Naive thymus-derived CD4-positive, alpha-beta T cell (primary cell): ENCODE measurements around the gene GTPBP1. TPM values are rescaled to one million over a fixed set of nuclear protein-coding genes. Genes with fewer than 3 reads are reported as not detected.

Experiments
- ATAC-seq: fragments of 150-1000 bp; cut with Tn5 transposase; 2 replicates; pipeline ENCODE4 v1.10.0; 2021; ENCODE audit warnings: mild to moderate bottlenecking, moderate library complexity
- CTCF ChIA-PET: fragments of 350-600 bp; sonication (Branson Sonifier 250); formaldehyde crosslinking; loops from one replicate; lab custom pipeline; 2021; ENCODE audit warnings: antibody characterized with exemption; lab: Charles Lee
- POLR2A ChIA-PET: fragments of 350-600 bp; sonication (Branson Sonifier 250); formaldehyde crosslinking; loops from one replicate; lab custom pipeline; 2021; ENCODE audit warnings: antibody characterized with exemption, inconsistent platforms; lab: Charles Lee
- DNase-seq, 9 donors: peaks; one replicate each; pipeline versions ENCODE4 v3.0.0 to v3.0.0-alpha.2; 2020 to 2022; ENCODE audit warnings: mixed read lengths in 1 of 9
- H3K27ac ChIP-seq: one replicate; pipeline ENCODE4 v1.7.0; 2013; ENCODE audit warnings: mild to moderate bottlenecking, low read depth, low read length, moderate library complexity
- H3K27me3 ChIP-seq, 2 donors: one replicate each; pipeline ENCODE4 v1.7.0; 2013; ENCODE audit warnings: low read length in 2 of 2, mild to moderate bottlenecking in 2 of 2, moderate library complexity in 2 of 2; ENCODE audit not compliant: control insufficient read depth in 2 of 2, insufficient read depth in 2 of 2
- H3K36me3 ChIP-seq, 3 experiments: 1 replicate in 2 of 3; 2 replicates in 1 of 3; pipeline ENCODE4 v1.7.0; 2013; ENCODE audit warnings: low read length in 3 of 3, mild to moderate bottlenecking in 3 of 3, moderate library complexity in 1 of 3; ENCODE audit not compliant: insufficient read depth in 3 of 3, control insufficient read depth in 2 of 3
- H3K4me1 ChIP-seq, 2 donors: one replicate each; pipeline ENCODE4 v1.7.0; 2013; ENCODE audit warnings: low read length in 2 of 2, mild to moderate bottlenecking in 2 of 2, moderate library complexity in 1 of 2; ENCODE audit not compliant: control insufficient read depth in 2 of 2, insufficient read depth in 2 of 2
- H3K4me3 ChIP-seq: 2 replicates; pipeline ENCODE4 v1.7.0; 2013; ENCODE audit warnings: mild to moderate bottlenecking, low read length
- H3K9me3 ChIP-seq, 3 experiments: 1 replicate in 2 of 3; 2 replicates in 1 of 3; pipeline ENCODE4 v1.7.0; 2013; ENCODE audit warnings: low read length in 3 of 3; ENCODE audit not compliant: control insufficient read depth in 2 of 3
- H3K27ac Mint-ChIP-seq, 9 donors: one replicate each; pipeline ENCODE4 v1.8.0; 2020 to 2022; ENCODE audit warnings: mixed read lengths in 9 of 9, mild to moderate bottlenecking in 8 of 9, moderate library complexity in 5 of 9, inconsistent platforms in 2 of 9
- H3K27me3 Mint-ChIP-seq, 5 donors: one replicate each; pipeline ENCODE4 v1.8.0; 2021 to 2022; ENCODE audit warnings: mixed read lengths in 5 of 5, mild to moderate bottlenecking in 1 of 5
- H3K36me3 Mint-ChIP-seq, 5 donors: one replicate each; pipeline ENCODE4 v1.8.0; 2020 to 2022; ENCODE audit warnings: mixed read lengths in 5 of 5, mild to moderate bottlenecking in 3 of 5, inconsistent platforms in 1 of 5
- H3K4me1 Mint-ChIP-seq, 7 donors: one replicate each; pipeline ENCODE4 v1.8.0; 2020 to 2022; ENCODE audit warnings: mixed read lengths in 7 of 7, mild to moderate bottlenecking in 3 of 7, inconsistent platforms in 1 of 7
- H3K4me3 Mint-ChIP-seq, 10 donors: one replicate each; pipeline ENCODE4 v1.8.0; 2020 to 2022; ENCODE audit warnings: mild to moderate bottlenecking in 10 of 10, mixed read lengths in 10 of 10, moderate library complexity in 6 of 10, inconsistent platforms in 2 of 10
- H3K9me3 Mint-ChIP-seq, 11 donors: one replicate each; pipeline ENCODE4 v1.8.0; 2020 to 2022; ENCODE audit warnings: mixed read lengths in 11 of 11, mild to moderate bottlenecking in 4 of 11, inconsistent platforms in 1 of 11, moderate library complexity in 1 of 11
- intact Hi-C, 2 donors: fragments of 100-400 bp; cut with micrococcal nuclease; formaldehyde crosslinking; loops; one replicate each; pipeline ENCODE4 v1.15.1; 2023
- polyA plus RNA-seq, 2 donors: library from polyadenylated mRNA; unstranded; fragments of 300-500 nt; fragmentation: Illumina TruSeq; gene quantifications; one replicate each; pipeline ENCODE4 v1.2.3, GENCODE V29; 2021
- total RNA-seq, 6 experiments: library from RNA in 5 of 6; stranded (reverse) in 5 of 6; gene quantifications; 1 replicate in 5 of 6; 2 replicates in 1 of 6; pipeline ENCODE4 v1.2.3 and lab custom pipeline; 2021 to 2026

The GTPBP1 gene
- total and polyA plus RNA-seq, 7 experiments from 2014 or later, result 16.9 to 209 (median 83.4) TPM

GRCh38 chr22:38756711-38757463 lies 51.1 kb downstream of the GTPBP1 start:
- no peaks in the 10 kb centered on the region for H3K27me3 ChIP-seq
- no peaks in the 10 kb centered on the region for H3K27me3 Mint-ChIP-seq
- DNase-seq, result peak in 5 of 9 donors; percentile 26 to 40 (median 30)
- no peaks in the 10 kb centered on the region for H3K9me3 Mint-ChIP-seq
- peaks cover 40 to 45% of the 10 kb centered on the region in 2 donors for H3K4me1 ChIP-seq
- peak overlapping the region; percentile 89 to 99 (median 93) for H3K27ac Mint-ChIP-seq
- peak overlapping the region; percentile 90 to 99 (median 94) for H3K4me3 Mint-ChIP-seq
- intact Hi-C loops, result loop anchor here (1.0 to 10.0 kb wide), 10 partner anchors 37 to 560 kb away; partner anchors contain the start of genes DNAL4 (in 2 of the 2), RPL3 (in 2 of the 2), CBX6 (in 1 of the 2) and CBY1 (in 1 of the 2)
- peak overlapping the region; percentile 77 for H3K27ac ChIP-seq
- H3K36me3 Mint-ChIP-seq, result peaks cover 6 to 35% (median 22%) of the 10 kb centered on the region in 5 donors
- H3K4me1 Mint-ChIP-seq, result peaks cover 37 to 59% (median 54%) of the 10 kb centered on the region in 7 donors
- ATAC-seq, result no peak
- peak overlapping the region; percentile 77 for H3K4me3 ChIP-seq
- H3K9me3 ChIP-seq, result no peaks in the 10 kb centered on the region
- CTCF ChIA-PET, result interaction anchor here (0.7 to 1.2 kb wide), 3 partner anchors 11 to 24 kb away, joined by 3 read pairs; no protein-coding TSS in a partner anchor
- peaks cover 0 to 13% (median 0%) of the 10 kb centered on the region in 3 experiments for H3K36me3 ChIP-seq
- POLR2A ChIA-PET, result interaction anchor here (0.5 to 33.7 kb wide), 10 partner anchors 10 to 558 kb away, joined by 3 to 1007 read pairs (median 4); partner anchors contain the start of genes GTPBP1 and NPTXR

GRCh38 chr22:38757464-38757757 lies 51.7 kb downstream of the GTPBP1 start:
- peaks cover 33 to 53% (median 48%) of the 10 kb centered on the region in 7 donors for H3K4me1 Mint-ChIP-seq
- CTCF ChIA-PET, result interaction anchor here (0.8 to 4.4 kb wide), 3 partner anchors 9 to 33 kb away, joined by 3 to 21 read pairs (median 4); no protein-coding TSS in a partner anchor
- Histone ChIP-seq H3K27me3 (no peaks in the 10 kb centered on the region), H3K36me3 (peaks cover 0 to 10% (median 0%) of the 10 kb centered on the region in 3 experiments), H3K4me1 (peaks cover 35 to 40% of the 10 kb centered on the region in 2 donors), H3K9me3 (no peaks in the 10 kb centered on the region), H3K4me3 (peak overlapping the region; percentile 77), H3K27ac (peak overlapping the region; percentile 77)
- H3K4me3 Mint-ChIP-seq, result peak overlapping the region; percentile 90 to 99 (median 94)
- H3K9me3 Mint-ChIP-seq, result no peaks in the 10 kb centered on the region
- ATAC-seq (no peak), DNase-seq (no peak)
- peaks cover 1 to 30% (median 17%) of the 10 kb centered on the region in 5 donors for H3K36me3 Mint-ChIP-seq
- POLR2A ChIA-PET, result interaction anchor here (1.3 to 33.7 kb wide), 5 partner anchors 12 to 557 kb away, joined by 3 to 1007 read pairs (median 10); partner anchors contain the start of gene NPTXR
- H3K27me3 Mint-ChIP-seq, result no peaks in the 10 kb centered on the region
- intact Hi-C loops, result loop anchor here (2.0 to 10.0 kb wide), 8 partner anchors 85 to 560 kb away; partner anchors contain the start of genes RPL3 (in 2 of the 2), CBX6 (in 1 of the 2), CBY1 (in 1 of the 2) and DDX17 (in 1 of the 2)
- H3K27ac Mint-ChIP-seq, result peak overlapping the region; percentile 89 to 99 (median 93)

- DNase-seq, result peak; percentile 44 to 88 (median 80)
- peak overlapping the region; percentile 77 for H3K27ac ChIP-seq
- Mint-ChIP-seq H3K4me1 (peaks cover 29 to 43% (median 39%) of the 10 kb centered on the region in 7 donors), H3K9me3 (no peaks in the 10 kb centered on the region), H3K4me3 (peak overlapping the region; percentile 73 to 99 (median 82)), H3K36me3 (peaks cover 0 to 25% (median 12%) of the 10 kb centered on the region in 5 donors), H3K27ac (peak overlapping the region; percentile 83 to 99 (median 93)), H3K27me3 (no peaks in the 10 kb centered on the region)
- H3K4me1 ChIP-seq, result peaks cover 25 to 30% of the 10 kb centered on the region in 2 donors
- ChIA-PET CTCF (interaction anchor here (0.7 to 4.4 kb wide), 10 partner anchors 9 to 85 kb away, joined by 3 to 21 read pairs (median 4); partner anchors contain the start of gene TOMM22), POLR2A (interaction anchor here (0.5 to 33.7 kb wide), 12 partner anchors 11 to 1695 kb away, joined by 3 to 1007 read pairs (median 3); partner anchors contain the start of genes NPTXR and RPL3)
- no peaks in the 10 kb centered on the region for H3K9me3 ChIP-seq
- peak; percentile 31 for ATAC-seq
- H3K36me3 ChIP-seq, result peaks cover 0 to 3% (median 0%) of the 10 kb centered on the region in 3 experiments
- peak overlapping the region; percentile 61 for H3K4me3 ChIP-seq
- no peaks in the 10 kb centered on the region for H3K27me3 ChIP-seq
- intact Hi-C loops, result loop anchor here (1.0 to 10.0 kb wide), 8 partner anchors 8 to 559 kb away; partner anchors contain the start of genes RPL3 (in 2 of the 2), DDX17 (in 1 of the 2), DMC1 (in 1 of the 2) and NPTXR (in 1 of the 2)
Observed at GRCh38 chr22:38758276-38758945, 52.7 kb downstream of the GTPBP1 start.

GRCh38 chr22:38759005-38759404 lies 53.3 kb downstream of the GTPBP1 start:
- DNase-seq (no peak), ATAC-seq (no peak)
- Histone ChIP-seq H3K4me3 (no peak overlapping the region), H3K27ac (peak overlapping the region; percentile 77), H3K36me3 (peaks cover 0 to 3% (median 0%) of the 10 kb centered on the region in 3 experiments), H3K27me3 (no peaks in the 10 kb centered on the region), H3K4me1 (peaks cover 19 to 26% of the 10 kb centered on the region in 2 donors), H3K9me3 (no peaks in the 10 kb centered on the region)
- CTCF ChIA-PET, result interaction anchor here (0.7 to 4.4 kb wide), 11 partner anchors 9 to 84 kb away, joined by 3 to 21 read pairs (median 4); partner anchors contain the start of gene TOMM22
- Mint-ChIP-seq H3K27ac (peak overlapping the region; percentile 83 to 99 (median 93)), H3K4me3 (peak overlapping the region; percentile 58 to 92 (median 78)), H3K27me3 (no peaks in the 10 kb centered on the region), H3K36me3 (peaks cover 0 to 19% (median 6%) of the 10 kb centered on the region in 5 donors), H3K9me3 (peaks cover 0 to 2% (median 0%) of the 10 kb centered on the region in 11 donors), H3K4me1 (peaks cover 23 to 37% (median 35%) of the 10 kb centered on the region in 7 donors)
- intact Hi-C loops, result loop anchor here (2.0 to 10.0 kb wide), 6 partner anchors 14 to 558 kb away; partner anchors contain the start of genes RPL3 (in 2 of the 2), DDX17 (in 1 of the 2), DMC1 (in 1 of the 2) and NPTXR (in 1 of the 2)
- POLR2A ChIA-PET, result interaction anchor here (0.6 to 33.7 kb wide), 9 partner anchors 10 to 1695 kb away, joined by 3 to 1007 read pairs (median 3); partner anchors contain the start of genes NPTXR and RPL3

GRCh38 chr22:38760477-38761201 lies 54.9 kb downstream of the GTPBP1 start:
- CTCF ChIA-PET, result interaction anchor here (0.9 to 4.4 kb wide), 4 partner anchors 7 to 36 kb away, joined by 3 to 21 read pairs (median 4); no protein-coding TSS in a partner anchor
- Mint-ChIP-seq H3K27me3 (no peaks in the 10 kb centered on the region), H3K36me3 (peaks cover 0 to 8% (median 0%) of the 10 kb centered on the region in 5 donors), H3K9me3 (peaks cover 0 to 2% (median 0%) of the 10 kb centered on the region in 11 donors), H3K4me3 (no peak overlapping the region), H3K27ac (peak overlapping the region; percentile 19 to 99 (median 69)), H3K4me1 (peaks cover 22 to 41% (median 35%) of the 10 kb centered on the region in 7 donors)
- POLR2A ChIA-PET, result interaction anchor here (33.7 kb wide), 1 partner anchor 21 kb away, joined by 1007 read pairs; no protein-coding TSS in a partner anchor
- H3K36me3 ChIP-seq, result no peaks in the 10 kb centered on the region
- DNase-seq (no peak), ATAC-seq (no peak)
- intact Hi-C loops, result no loop called here
- H3K9me3 ChIP-seq, result no peaks in the 10 kb centered on the region
- peaks cover 19 to 26% of the 10 kb centered on the region in 2 donors for H3K4me1 ChIP-seq
- peak overlapping the region; percentile 77 for H3K27ac ChIP-seq
- H3K4me3 ChIP-seq, result no peak overlapping the region
- H3K27me3 ChIP-seq, result no peaks in the 10 kb centered on the region
